Measurements from ENCODE around the gene EAPP. TPM values are rescaled to one million over a fixed set of nuclear protein-coding genes. Genes with fewer than 3 reads are reported as not detected.
"Not testable (repeated sequence)": the region's sequence is repeated elsewhere in the genome, so short reads cannot be mapped to it uniquely, and the experiment has no call there.

EAPP gene
- total and polyA plus RNA-seq, 10 of the 15 experiments (the other 5 are each of a cell fraction or from before 2014, with no cell fraction given) = 23.5 to 94.6 (median 44.7) TPM

- DNase-seq (ENCODE audit: low read depth, low spot score); H2AFZ ChIP-seq (ENCODE audit: control insufficient read depth, low read depth, low read length); H3K4me2 ChIP-seq (ENCODE audit: control insufficient read depth, insufficient read depth); POLR2A ChIA-PET; H4K20me1 ChIP-seq (ENCODE audit: control insufficient read depth, insufficient read depth); FAIRE-seq; H3K9me3 ChIP-seq (replicated peaks; ENCODE audit: control insufficient read depth, insufficient read depth, low read length); RAD21 ChIA-PET (ENCODE audit: unreplicated experiment); H3K27ac ChIP-seq (ENCODE audit: control insufficient read depth, insufficient read depth); SMC1A ChIA-PET (ENCODE audit: uncharacterized antibody, unreplicated experiment); BruUV-seq (replicated peaks); H3K9ac ChIP-seq (ENCODE audit: control insufficient read depth, insufficient read depth, low read length); H3K27me3 ChIP-seq (replicated peaks in 1 of 2; ENCODE audit: control insufficient read depth in 2 of 2, insufficient read depth in 2 of 2, low read length in 1 of 2); ATAC-seq; intact Hi-C loops (cut with micrococcal nuclease; ENCODE audit: unreplicated experiment); in situ Hi-C loops (cut with MboI); H3K79me2 ChIP-seq (ENCODE audit: control insufficient read depth, insufficient read depth, low read length); H3K4me3 ChIP-seq; H3K36me3 ChIP-seq (ENCODE audit: control insufficient read depth in 2 of 2, insufficient read depth in 2 of 2, low read length in 1 of 2); H3K4me1 ChIP-seq (ENCODE audit: control insufficient read depth, insufficient read depth, low read length): not testable (repeated sequence)
- CTCF ChIA-PET = interaction anchor here (1.1 to 3.7 kb wide), 2 partner anchors 173 to 183 kb away, joined by 3 to 14 read pairs; no protein-coding TSS in a partner anchor
- 52% methylated on average over 9 of the region's 9 CpGs for WGBS (ENCODE audit: insufficient coverage, insufficient replicate concordance, low lambda C conversion rate, missing lambda C conversion rate)
Observed at GRCh38 chr14:34504027-34504426, 35.5 kb downstream of the EAPP start.

GRCh38 chr14:34502545-34503225, 36.8 kb downstream of the EAPP start:
- CTCF ChIA-PET = interaction anchor here (1.2 to 3.7 kb wide), 2 partner anchors 171 to 179 kb away, joined by 3 to 14 read pairs; no protein-coding TSS in a partner anchor
- in situ Hi-C loops (cut with MboI) = no loop called here
- peak; percentile 59 for FAIRE-seq

More at GRCh38 chr14:34502545-34503225, 36.8 kb downstream of the EAPP start:
- RAD21 ChIA-PET (ENCODE audit: unreplicated experiment) = no interaction called here
- no peaks in the 10 kb centered on the region for H4K20me1 ChIP-seq (ENCODE audit: control insufficient read depth, insufficient read depth)
- POLR2A ChIA-PET = no interaction called here
- H3K36me3 ChIP-seq (ENCODE audit: control insufficient read depth in 2 of 2, insufficient read depth in 2 of 2, low read length in 1 of 2) = no peaks in the 10 kb centered on the region
- H2AFZ ChIP-seq (ENCODE audit: control insufficient read depth, low read depth, low read length) = no peak overlapping the region
- no peak overlapping the region for H3K9ac ChIP-seq (ENCODE audit: control insufficient read depth, insufficient read depth, low read length)
- ATAC-seq (no peak), DNase-seq (ENCODE audit: low read depth, low spot score) (no peak)
- no TSS peak for BruUV-seq (replicated peaks)
- H3K4me1 ChIP-seq (ENCODE audit: control insufficient read depth, insufficient read depth, low read length) = no peaks in the 10 kb centered on the region
- H3K9me3 ChIP-seq (replicated peaks; ENCODE audit: control insufficient read depth, insufficient read depth, low read length) = no peaks in the 10 kb centered on the region
- TF ChIP-seq PAX5 (IDR thresholded peaks at IDR 0.05; ENCODE audit: borderline replicate concordance, low read depth, low read length) (no peak), IRF5 (IDR thresholded peaks at IDR 0.05; ENCODE audit: borderline replicate concordance) (no peak), ATF3 (IDR thresholded peaks at IDR 0.05; ENCODE audit: borderline replicate concordance, extremely low read depth, low read depth, low read length) (no peak), HDAC6 (IDR thresholded peaks at IDR 0.05; ENCODE audit: unreplicated experiment) (no peak), KAT2A (conservative IDR thresholded peaks at IDR 0.05; ENCODE audit: control insufficient read depth, low read depth, low read length) (no peak)
- no peaks in the 10 kb centered on the region for H3K79me2 ChIP-seq (ENCODE audit: control insufficient read depth, insufficient read depth, low read length)
- no peaks in the 10 kb centered on the region for H3K27me3 ChIP-seq (replicated peaks in 1 of 2; ENCODE audit: control insufficient read depth in 2 of 2, insufficient read depth in 2 of 2, low read length in 1 of 2)
- WGBS (ENCODE audit: insufficient coverage, insufficient replicate concordance, low lambda C conversion rate, missing lambda C conversion rate) = 31% methylated on average over 2 of the region's 2 CpGs
- no peak overlapping the region for H3K4me3 ChIP-seq
- H3K27ac ChIP-seq (ENCODE audit: control insufficient read depth, insufficient read depth) = no peak overlapping the region
- intact Hi-C loops (cut with micrococcal nuclease; ENCODE audit: unreplicated experiment) = no loop called here
- SMC1A ChIA-PET (ENCODE audit: uncharacterized antibody, unreplicated experiment) = no interaction called here
- no peak overlapping the region for H3K4me2 ChIP-seq (ENCODE audit: control insufficient read depth, insufficient read depth)
